ENCODE results near the gene SH3BGRL2.

SH3BGRL2 gene

GRCh38 chr6:79602859-79603258, 28.3 kb upstream of the SH3BGRL2 start:
- Histone ChIP-seq H2AFZ (ENCODE audit: low read length) (no peak overlapping the region), H4K20me1 (ENCODE audit: insufficient read depth, low read length) (no peaks in the 10 kb centered on the region), H3F3A (ENCODE audit: insufficient read depth, low read length) (peaks cover 12% of the 10 kb centered on the region), H3K9ac (ENCODE audit: low read length) (no peak overlapping the region), H3K9me3 (replicated peaks; ENCODE audit: insufficient read depth, low read length) (no peaks in the 10 kb centered on the region), H3K4me1 (ENCODE audit: low read length) (peaks cover 24% of the 10 kb centered on the region), H3K27ac (ENCODE audit: low read length) (no peak overlapping the region), H3K9me2 (replicated peaks; ENCODE audit: insufficient read depth, low read length) (no peaks in the 10 kb centered on the region), H3K36me3 (replicated peaks; ENCODE audit: insufficient read depth, low read length) (no peaks in the 10 kb centered on the region), H3K4me2 (ENCODE audit: low read depth, low read length) (no peak overlapping the region), H3K27me3 (replicated peaks; ENCODE audit: insufficient read depth, low read length) (no peaks in the 10 kb centered on the region), H3K4me3 (ENCODE audit: low read length) (no peak overlapping the region), H3K79me2 (ENCODE audit: low read length) (no peaks in the 10 kb centered on the region)
- no peak for TF ChIP-seq EZH2phosphoT487 (IDR thresholded peaks at IDR 0.05; ENCODE audit: low read length)
- no peak for TF ChIP-seq EZH2 (optimal IDR thresholded peaks at IDR 0.05; ENCODE audit: low read depth, low read length)
- DNase-seq = no peak

GRCh38 chr6:79604583-79605037, 26.5 kb upstream of the SH3BGRL2 start:
- Histone ChIP-seq H3K9ac (ENCODE audit: low read length) (no peak overlapping the region), H3K27ac (ENCODE audit: low read length) (no peak overlapping the region), H3K4me2 (ENCODE audit: low read depth, low read length) (no peak overlapping the region), H3K4me3 (ENCODE audit: low read length) (no peak overlapping the region), H3K27me3 (replicated peaks; ENCODE audit: insufficient read depth, low read length) (no peaks in the 10 kb centered on the region), H3K79me2 (ENCODE audit: low read length) (no peaks in the 10 kb centered on the region), H3F3A (ENCODE audit: insufficient read depth, low read length) (peaks cover 12% of the 10 kb centered on the region), H4K20me1 (ENCODE audit: insufficient read depth, low read length) (no peaks in the 10 kb centered on the region), H3K36me3 (replicated peaks; ENCODE audit: insufficient read depth, low read length) (no peaks in the 10 kb centered on the region), H3K4me1 (ENCODE audit: low read length) (peaks cover 25% of the 10 kb centered on the region), H3K9me2 (replicated peaks; ENCODE audit: insufficient read depth, low read length) (no peaks in the 10 kb centered on the region), H3K9me3 (replicated peaks; ENCODE audit: insufficient read depth, low read length) (no peaks in the 10 kb centered on the region), H2AFZ (ENCODE audit: low read length) (no peak overlapping the region)
- no peak for DNase-seq
- TF ChIP-seq EZH2 (optimal IDR thresholded peaks at IDR 0.05; ENCODE audit: low read depth, low read length) (no peak), CTCF (IDR thresholded peaks at IDR 0.05; ENCODE audit: low read length) (no peak), EZH2phosphoT487 (IDR thresholded peaks at IDR 0.05; ENCODE audit: low read length) (no peak)

- no peaks in the 10 kb centered on the region for H4K20me1 ChIP-seq (ENCODE audit: insufficient read depth, low read length)
- H3K4me3 ChIP-seq (ENCODE audit: low read length) = no peak overlapping the region
- no peaks in the 10 kb centered on the region for H3K36me3 ChIP-seq (replicated peaks; ENCODE audit: insufficient read depth, low read length)
- no peak overlapping the region for H3K9ac ChIP-seq (ENCODE audit: low read length)
- H3K4me2 ChIP-seq (ENCODE audit: low read depth, low read length) = no peak overlapping the region
- H3K27me3 ChIP-seq (replicated peaks; ENCODE audit: insufficient read depth, low read length) = no peaks in the 10 kb centered on the region
- no peak overlapping the region for H3K27ac ChIP-seq (ENCODE audit: low read length)
- DNase-seq = no peak
- H3K79me2 ChIP-seq (ENCODE audit: low read length) = no peaks in the 10 kb centered on the region
- H3K9me3 ChIP-seq (replicated peaks; ENCODE audit: insufficient read depth, low read length) = no peaks in the 10 kb centered on the region
- H3K9me2 ChIP-seq (replicated peaks; ENCODE audit: insufficient read depth, low read length) = no peaks in the 10 kb centered on the region
- no peak for TF ChIP-seq EZH2 (optimal IDR thresholded peaks at IDR 0.05; ENCODE audit: low read depth, low read length)
- peaks cover 29% of the 10 kb centered on the region for H3K4me1 ChIP-seq (ENCODE audit: low read length)
- peaks cover 12% of the 10 kb centered on the region for H3F3A ChIP-seq (ENCODE audit: insufficient read depth, low read length)
- no peak overlapping the region for H2AFZ ChIP-seq (ENCODE audit: low read length)
Measured at GRCh38 chr6:79605061-79605460, 26.1 kb upstream of the SH3BGRL2 start.

GRCh38 chr6:79605968-79606764, 25.0 kb upstream of the SH3BGRL2 start:
- H3K9ac ChIP-seq (ENCODE audit: low read length) = no peak overlapping the region; the same call in 1 of the 2 replicates
- H2AFZ ChIP-seq (ENCODE audit: low read length) = peak overlapping the region; percentile 25
- H3K9me3 ChIP-seq (replicated peaks; ENCODE audit: insufficient read depth, low read length) = no peaks in the 10 kb centered on the region
- H3K9me2 ChIP-seq (replicated peaks; ENCODE audit: insufficient read depth, low read length) = no peaks in the 10 kb centered on the region
- no peaks in the 10 kb centered on the region for H3K36me3 ChIP-seq (replicated peaks; ENCODE audit: insufficient read depth, low read length)
- H3F3A ChIP-seq (ENCODE audit: insufficient read depth, low read length) = peaks cover 12% of the 10 kb centered on the region
- H3K27ac ChIP-seq (ENCODE audit: low read length) = peak overlapping the region; percentile 59; the same call in 1 of the 2 replicates
- TF ChIP-seq EZH2 (optimal IDR thresholded peaks at IDR 0.05; ENCODE audit: low read depth, low read length) (no peak), CTCF (IDR thresholded peaks at IDR 0.05; ENCODE audit: low read length) (no peak), EZH2phosphoT487 (IDR thresholded peaks at IDR 0.05; ENCODE audit: low read length) (no peak)
- H3K4me1 ChIP-seq (ENCODE audit: low read length) = peaks cover 34% of the 10 kb centered on the region
- H3K27me3 ChIP-seq (replicated peaks; ENCODE audit: insufficient read depth, low read length) = no peaks in the 10 kb centered on the region
- H3K4me3 ChIP-seq (ENCODE audit: low read length) = no peak overlapping the region
- no peaks in the 10 kb centered on the region for H3K79me2 ChIP-seq (ENCODE audit: low read length)
- H4K20me1 ChIP-seq (ENCODE audit: insufficient read depth, low read length) = no peaks in the 10 kb centered on the region
- no peak for DNase-seq
- H3K4me2 ChIP-seq (ENCODE audit: low read depth, low read length) = peak overlapping the region; percentile 73; the same call in 1 of the 2 replicates

Measured in MM.1S (cell line).